NCI-H446 (cell line): Measurements from ENCODE around the gene PCDHB5.
"Not testable (repeated sequence)": the region's sequence is repeated elsewhere in the genome, so short reads cannot be mapped to it uniquely, and the experiment has no call there.

Source experiments
- DNase-seq, 2 experiments: peaks; one replicate each; lab custom pipeline; 2025; lab: John Stamatoyannopoulos, UW

Gene PCDHB5

GRCh38 chr5:141152096-141152495 is 17.1 kb downstream of the PCDHB5 start:
- not testable (repeated sequence) for DNase-seq

- peak in 1 of 2 experiments; percentile 44 for DNase-seq
These were observed 20.8 kb downstream of the PCDHB5 start for GRCh38 chr5:141155540-141156374.

GRCh38 chr5:141157356-141157755 is 22.4 kb downstream of the PCDHB5 start:
- DNase-seq, result not testable (repeated sequence)

- DNase-seq, result not testable (repeated sequence)
These were observed 22.9 kb downstream of the PCDHB5 start for GRCh38 chr5:141157901-141158300.

DNA sequence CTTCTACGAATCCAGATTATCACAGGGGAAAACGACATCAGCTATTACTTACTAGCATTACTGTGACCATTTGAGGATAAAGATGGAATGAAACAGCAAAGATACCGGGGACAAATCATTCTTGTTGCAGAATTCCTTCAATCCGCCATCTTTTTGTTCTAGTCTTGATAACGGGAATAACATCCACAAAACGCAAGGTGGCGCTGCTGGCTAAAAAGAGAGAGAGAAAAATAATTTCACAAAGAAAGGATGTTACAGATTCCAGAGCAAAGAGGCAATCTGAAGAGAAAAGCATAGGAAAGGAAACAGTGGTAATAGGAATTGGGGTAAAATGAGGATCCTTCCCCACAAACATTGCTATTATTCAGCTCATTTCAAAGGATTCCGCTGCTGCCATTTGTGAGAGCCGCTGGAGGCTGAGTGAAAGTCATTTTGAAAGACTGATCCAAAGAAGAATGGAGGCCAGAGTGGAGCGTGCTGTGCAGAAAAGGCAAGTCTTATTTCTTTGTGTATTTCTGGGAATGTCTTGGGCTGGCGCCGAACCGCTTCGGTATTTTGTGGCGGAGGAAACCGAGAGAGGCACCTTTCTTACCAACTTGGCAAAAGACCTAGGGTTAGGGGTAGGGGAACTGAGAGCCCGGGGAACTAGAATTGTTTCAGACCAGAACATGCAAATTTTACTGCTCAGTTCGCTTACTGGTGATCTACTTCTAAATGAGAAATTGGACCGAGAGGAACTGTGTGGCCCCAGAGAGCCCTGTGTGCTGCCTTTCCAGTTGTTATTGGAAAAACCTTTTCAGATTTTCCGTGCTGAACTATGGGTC is 37.6 kb downstream of the PCDHB5 start, which contains the start of gene PCDHB7:
TSS of gene PCDHB7 (plus strand) at position 264 of the 824 bp plus-strand sequence. CDS start at position 456, 192 bp downstream.
- peak; percentile 37 to 47 for DNase-seq

DNA sequence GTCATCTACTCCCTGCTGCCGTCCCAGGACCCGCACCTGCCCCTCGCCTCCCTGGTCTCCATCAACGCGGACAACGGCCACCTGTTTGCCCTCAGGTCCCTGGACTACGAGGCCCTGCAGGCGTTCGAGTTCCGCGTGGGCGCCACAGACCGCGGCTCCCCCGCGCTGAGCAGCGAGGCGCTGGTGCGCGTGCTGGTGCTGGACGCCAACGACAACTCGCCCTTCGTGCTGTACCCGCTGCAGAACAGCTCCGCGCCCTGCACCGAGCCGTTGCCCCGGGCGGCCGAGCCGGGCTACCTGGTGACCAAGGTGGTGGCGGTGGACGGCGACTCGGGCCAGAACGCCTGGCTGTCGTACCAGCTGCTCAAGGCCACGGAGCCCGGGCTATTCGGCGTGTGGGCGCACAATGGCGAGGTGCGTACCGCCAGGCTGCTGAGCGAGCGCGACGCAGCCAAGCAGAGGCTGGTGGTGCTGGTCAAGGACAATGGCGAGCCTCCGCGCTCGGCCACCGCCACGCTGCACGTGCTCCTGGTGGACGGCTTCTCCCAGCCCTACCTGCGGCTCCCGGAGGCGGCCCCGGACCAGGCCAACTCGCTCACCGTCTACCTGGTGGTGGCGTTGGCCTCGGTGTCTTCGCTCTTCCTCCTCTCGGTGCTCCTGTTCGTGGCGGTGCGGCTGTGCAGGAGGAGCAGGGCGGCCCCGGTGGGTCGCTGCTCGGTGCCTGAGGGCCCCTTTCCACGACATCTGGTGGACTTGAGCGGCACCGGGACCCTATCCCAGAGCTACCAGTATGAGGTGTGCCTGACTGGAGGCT is 39.5 kb downstream of the PCDHB5 start:
- DNase-seq, result not testable (repeated sequence)

DNA sequence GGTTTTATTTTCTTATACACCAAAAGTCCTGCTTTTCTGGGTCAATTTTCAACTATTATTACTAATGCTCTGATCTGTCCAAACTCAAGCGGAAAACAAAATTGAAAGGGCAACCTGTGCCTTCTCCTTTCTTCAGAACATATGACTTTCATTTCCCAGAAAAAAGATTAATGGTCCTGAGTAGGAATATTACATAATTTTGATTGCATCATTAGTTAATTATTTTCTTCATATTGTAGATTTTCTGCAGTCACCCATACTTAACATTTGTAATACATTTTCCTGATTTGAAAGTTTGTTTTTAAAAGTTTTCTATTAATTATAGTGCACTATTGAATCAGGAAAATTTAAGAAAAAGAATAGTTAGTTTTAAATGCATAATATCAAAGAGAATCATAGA is 40.9 kb downstream of the PCDHB5 start:
- no peak for DNase-seq

- DNase-seq, result peak in 1 of 2 experiments; percentile 16
These were observed 42.7 kb downstream of the PCDHB5 start, which contains the start of gene PCDHB8 for GRCh38 chr5:141177577-141178191. TSS of gene PCDHB8 (plus strand) at chr5:141177790. CDS start at chr5:141178035, 245 bp downstream.

DNA sequence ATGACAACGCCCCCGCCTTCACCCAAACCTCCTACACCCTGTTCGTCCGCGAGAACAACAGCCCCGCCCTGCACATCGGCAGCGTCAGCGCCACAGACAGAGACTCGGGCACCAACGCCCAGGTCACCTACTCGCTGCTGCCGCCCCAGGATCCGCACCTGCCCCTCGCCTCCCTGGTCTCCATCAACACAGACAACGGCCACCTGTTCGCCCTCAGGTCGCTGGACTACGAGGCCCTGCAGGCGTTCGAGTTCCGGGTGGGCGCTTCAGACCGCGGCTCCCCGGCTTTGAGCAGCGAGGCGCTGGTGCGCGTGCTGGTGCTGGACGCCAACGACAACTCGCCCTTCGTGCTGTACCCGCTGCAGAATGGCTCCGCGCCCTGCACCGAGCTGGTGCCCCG is 44.4 kb downstream of the PCDHB5 start:
- DNase-seq, result not testable (repeated sequence)

GRCh38 chr5:141179876-141180275 is 44.9 kb downstream of the PCDHB5 start:
- DNase-seq, result not testable (repeated sequence)

DNA sequence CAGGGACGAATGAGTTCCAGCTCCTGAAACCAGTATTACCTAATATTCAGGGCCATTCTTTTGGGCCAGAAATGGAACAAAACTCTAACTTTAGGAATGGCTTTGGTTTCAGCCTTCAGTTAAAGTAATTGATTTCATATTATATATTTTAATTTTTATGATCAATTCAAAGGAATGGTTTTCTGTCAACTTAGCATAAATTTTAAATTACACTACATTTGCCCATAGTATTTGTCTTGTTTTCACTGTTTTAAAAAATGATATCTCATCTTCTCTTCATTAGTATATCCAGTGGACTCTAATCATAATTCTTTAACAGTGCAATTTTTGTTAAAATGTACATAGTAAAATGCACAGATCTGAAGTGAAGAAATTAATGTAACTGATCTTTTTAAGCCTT is 45.3 kb downstream of the PCDHB5 start:
- DNase-seq, result no peak

GRCh38 chr5:141182248-141182647 is 47.2 kb downstream of the PCDHB5 start, which contains the start of gene PCDHB16:
TSS of gene PCDHB16 (plus strand) at chr5:141182387. CDS start at chr5:141182560, 173 bp downstream.
- DNase-seq, result peak in 1 of 2 experiments; percentile 2

DNA sequence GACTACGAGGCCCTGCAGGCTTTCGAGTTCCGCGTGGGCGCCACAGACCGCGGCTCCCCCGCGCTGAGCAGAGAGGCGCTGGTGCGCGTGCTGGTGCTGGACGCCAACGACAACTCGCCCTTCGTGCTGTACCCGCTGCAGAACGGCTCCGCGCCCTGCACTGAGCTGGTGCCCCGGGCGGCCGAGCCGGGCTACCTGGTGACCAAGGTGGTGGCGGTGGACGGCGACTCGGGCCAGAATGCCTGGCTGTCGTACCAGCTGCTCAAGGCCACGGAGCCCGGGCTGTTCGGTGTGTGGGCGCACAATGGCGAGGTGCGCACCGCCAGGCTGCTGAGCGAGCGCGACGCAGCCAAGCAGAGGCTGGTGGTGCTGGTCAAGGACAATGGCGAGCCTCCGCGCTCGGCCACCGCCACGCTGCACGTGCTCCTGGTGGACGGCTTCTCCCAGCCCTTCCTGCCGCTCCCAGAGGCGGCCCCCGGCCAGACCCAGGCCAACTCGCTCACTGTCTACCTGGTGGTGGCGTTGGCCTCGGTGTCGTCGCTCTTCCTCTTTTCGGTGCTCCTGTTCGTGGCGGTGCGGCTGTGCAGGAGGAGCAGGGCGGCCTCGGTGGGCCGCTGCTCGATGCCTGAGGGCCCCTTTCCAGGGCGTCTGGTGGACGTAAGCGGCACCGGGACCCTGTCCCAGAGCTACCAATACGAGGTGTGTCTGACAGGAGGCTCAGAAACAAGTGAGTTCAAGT is 49.3 kb downstream of the PCDHB5 start:
- DNase-seq, result not testable (repeated sequence)

GRCh38 chr5:141186897-141187512 is 52.0 kb downstream of the PCDHB5 start, which contains the start of gene PCDHB9:
TSS of gene PCDHB9 (plus strand) at chr5:141187161. CDS start at chr5:141187319, 158 bp downstream.
- DNase-seq, result peak; percentile 32 to 45
